NCI-H128 (cell line): ENCODE data around the gene SHLD1.

Experiments
- DNase-seq: peaks from one replicate; lab custom pipeline; 2025; ENCODE audit not compliant: unreplicated experiment; lab: John Stamatoyannopoulos, UW

The SHLD1 gene

GRCh38 chr20:5811746-5812145 is 61.5 kb downstream of the SHLD1 start:
- DNase-seq = no peak

GRCh38 chr20:5818346-5818681 is 68.1 kb downstream of the SHLD1 start:
- no peak for DNase-seq

- no peak for DNase-seq
Observed at GRCh38 chr20:5820738-5821137, 70.5 kb downstream of the SHLD1 start.

GRCh38 chr20:5821627-5822215 is 71.5 kb downstream of the SHLD1 start:
- no peak for DNase-seq

- no peak for DNase-seq
Observed at GRCh38 chr20:5822569-5822968, 72.4 kb downstream of the SHLD1 start.

- DNase-seq = no peak
Observed at GRCh38 chr20:5825130-5825719, 75.0 kb downstream of the SHLD1 start.

- no peak for DNase-seq
Observed at GRCh38 chr20:5827098-5827853, 77.1 kb downstream of the SHLD1 start.

- no peak for DNase-seq
Observed at GRCh38 chr20:5827861-5828260, 77.7 kb downstream of the SHLD1 start.

GRCh38 chr20:5829241-5829809 is 79.1 kb downstream of the SHLD1 start:
- no peak for DNase-seq

GRCh38 chr20:5831539-5832237 is 81.5 kb downstream of the SHLD1 start:
- DNase-seq = no peak

- DNase-seq = no peak
Observed at GRCh38 chr20:5833309-5833941, 83.2 kb downstream of the SHLD1 start.

- no peak for DNase-seq
Observed at GRCh38 chr20:5834436-5835005, 84.3 kb downstream of the SHLD1 start.

- no peak for DNase-seq
Observed at GRCh38 chr20:5835321-5835821, 85.2 kb downstream of the SHLD1 start.

GRCh38 chr20:5835871-5836270 is 85.7 kb downstream of the SHLD1 start:
- no peak for DNase-seq

GRCh38 chr20:5836569-5836968 is 86.4 kb downstream of the SHLD1 start:
- DNase-seq = no peak

GRCh38 chr20:5840411-5841002 is 90.3 kb downstream of the SHLD1 start:
- DNase-seq = no peak

GRCh38 chr20:5841522-5841921 is 91.3 kb downstream of the SHLD1 start:
- DNase-seq = no peak

- no peak for DNase-seq
Observed at GRCh38 chr20:5842465-5842864, 92.3 kb downstream of the SHLD1 start.

- DNase-seq = no peak
Observed at GRCh38 chr20:5843054-5843592, 92.9 kb downstream of the SHLD1 start.
